ENCODE data around the gene PPP1CA. TPM values are rescaled to one million over a fixed set of nuclear protein-coding genes. Genes with fewer than 3 reads are reported as not detected.

Gene PPP1CA
- total RNA-seq, 1 donor from 2014 or later = 134 TPM

DNA sequence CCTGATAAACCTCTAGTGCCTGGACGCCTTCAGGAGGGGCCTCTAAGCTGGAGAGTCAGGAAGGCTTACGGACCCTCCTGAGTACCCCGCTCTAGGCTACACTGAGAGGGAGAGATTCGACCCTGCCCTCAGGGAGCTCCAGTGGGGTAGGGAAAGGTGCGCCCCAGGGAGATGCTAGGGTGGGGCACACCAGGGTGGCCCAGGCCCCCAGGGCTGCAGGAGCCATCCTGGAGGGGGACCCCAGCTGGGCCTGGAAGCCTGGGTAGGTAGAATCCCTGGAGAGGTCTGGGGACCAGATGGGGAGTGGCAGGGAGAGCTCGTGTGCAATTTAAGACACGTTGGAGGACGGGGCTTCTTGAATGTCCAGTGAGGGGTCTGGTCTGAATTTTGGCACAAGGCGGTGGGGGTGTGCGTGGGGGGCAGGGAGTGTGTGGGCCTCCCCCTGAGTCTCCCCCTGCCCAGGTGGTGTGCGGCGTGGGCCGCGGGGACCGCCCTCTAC, 18.5 kb upstream of the PPP1CA start:
- TF ChIP-seq, protein P1, sequence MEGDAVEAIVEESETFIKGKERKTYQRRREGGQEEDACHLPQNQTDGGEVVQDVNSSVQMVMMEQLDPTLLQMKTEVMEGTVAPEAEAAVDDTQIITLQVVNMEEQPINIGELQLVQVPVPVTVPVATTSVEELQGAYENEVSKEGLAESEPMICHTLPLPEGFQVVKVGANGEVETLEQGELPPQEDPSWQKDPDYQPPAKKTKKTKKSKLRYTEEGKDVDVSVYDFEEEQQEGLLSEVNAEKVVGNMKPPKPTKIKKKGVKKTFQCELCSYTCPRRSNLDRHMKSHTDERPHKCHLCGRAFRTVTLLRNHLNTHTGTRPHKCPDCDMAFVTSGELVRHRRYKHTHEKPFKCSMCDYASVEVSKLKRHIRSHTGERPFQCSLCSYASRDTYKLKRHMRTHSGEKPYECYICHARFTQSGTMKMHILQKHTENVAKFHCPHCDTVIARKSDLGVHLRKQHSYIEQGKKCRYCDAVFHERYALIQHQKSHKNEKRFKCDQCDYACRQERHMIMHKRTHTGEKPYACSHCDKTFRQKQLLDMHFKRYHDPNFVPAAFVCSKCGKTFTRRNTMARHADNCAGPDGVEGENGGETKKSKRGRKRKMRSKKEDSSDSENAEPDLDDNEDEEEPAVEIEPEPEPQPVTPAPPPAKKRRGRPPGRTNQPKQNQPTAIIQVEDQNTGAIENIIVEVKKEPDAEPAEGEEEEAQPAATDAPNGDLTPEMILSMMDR (IDR thresholded peaks at IDR 0.05) = no peak
- no peaks in the 10 kb centered on the region for H3K36me3 ChIP-seq
- ATAC-seq (no peak), DNase-seq (no peak)
- H3K27me3 ChIP-seq = no peaks in the 10 kb centered on the region
- H3K27ac ChIP-seq = peak overlapping the region; percentile 79
- intact Hi-C loops (cut with DNase I) = no loop called here
- peaks cover 35% of the 10 kb centered on the region for H3K4me1 ChIP-seq
- no peaks in the 10 kb centered on the region for H3K9me3 ChIP-seq
- H3K4me3 ChIP-seq = peak overlapping the region; percentile 54

DNA sequence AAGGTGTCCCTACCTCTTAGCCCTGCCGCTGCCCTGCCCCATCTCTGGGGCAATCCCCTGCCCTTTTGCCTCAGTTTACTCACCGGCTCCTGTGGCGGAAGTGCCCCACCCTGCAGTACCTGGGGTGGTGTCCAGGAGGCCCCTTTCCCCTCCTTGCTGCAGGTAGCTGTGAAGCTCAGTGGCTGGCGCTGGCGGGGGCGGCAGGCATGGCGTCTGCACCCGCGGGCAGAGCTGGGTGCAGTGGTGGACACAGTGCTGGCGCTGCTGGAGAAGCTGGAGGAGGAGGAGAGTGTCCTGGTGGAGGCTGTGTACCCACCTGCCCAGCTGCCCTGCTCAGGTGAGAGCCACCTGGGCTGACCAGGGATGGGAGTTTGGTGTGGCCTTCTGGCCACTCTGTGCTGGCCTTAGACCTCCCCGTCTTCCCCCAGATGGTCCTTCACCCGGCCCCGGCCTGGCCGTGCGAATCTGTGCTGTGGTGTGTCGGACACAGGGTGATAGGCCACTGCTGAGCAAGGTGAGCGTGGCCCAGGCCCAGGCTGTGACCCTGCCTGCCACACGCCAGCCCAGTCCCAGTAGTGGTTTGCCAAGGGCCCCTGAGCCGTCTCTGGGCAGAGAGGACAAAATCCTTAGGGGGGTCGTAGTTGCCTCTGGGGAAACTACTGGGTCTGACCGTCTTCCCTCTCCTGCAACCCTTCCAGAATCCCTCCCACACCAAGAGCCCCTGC, 17.8 kb upstream of the PPP1CA start:
- intact Hi-C loops (cut with DNase I) = no loop called here
- Histone ChIP-seq H3K36me3 (no peaks in the 10 kb centered on the region), H3K9me3 (no peaks in the 10 kb centered on the region), H3K27ac (peak overlapping the region; percentile 79), H3K4me1 (peaks cover 40% of the 10 kb centered on the region), H3K4me3 (no peak overlapping the region), H3K27me3 (no peaks in the 10 kb centered on the region)
- TF ChIP-seq, protein P1 (IDR thresholded peaks at IDR 0.05) = no peak
- ATAC-seq (no peak), DNase-seq (no peak)

DNA sequence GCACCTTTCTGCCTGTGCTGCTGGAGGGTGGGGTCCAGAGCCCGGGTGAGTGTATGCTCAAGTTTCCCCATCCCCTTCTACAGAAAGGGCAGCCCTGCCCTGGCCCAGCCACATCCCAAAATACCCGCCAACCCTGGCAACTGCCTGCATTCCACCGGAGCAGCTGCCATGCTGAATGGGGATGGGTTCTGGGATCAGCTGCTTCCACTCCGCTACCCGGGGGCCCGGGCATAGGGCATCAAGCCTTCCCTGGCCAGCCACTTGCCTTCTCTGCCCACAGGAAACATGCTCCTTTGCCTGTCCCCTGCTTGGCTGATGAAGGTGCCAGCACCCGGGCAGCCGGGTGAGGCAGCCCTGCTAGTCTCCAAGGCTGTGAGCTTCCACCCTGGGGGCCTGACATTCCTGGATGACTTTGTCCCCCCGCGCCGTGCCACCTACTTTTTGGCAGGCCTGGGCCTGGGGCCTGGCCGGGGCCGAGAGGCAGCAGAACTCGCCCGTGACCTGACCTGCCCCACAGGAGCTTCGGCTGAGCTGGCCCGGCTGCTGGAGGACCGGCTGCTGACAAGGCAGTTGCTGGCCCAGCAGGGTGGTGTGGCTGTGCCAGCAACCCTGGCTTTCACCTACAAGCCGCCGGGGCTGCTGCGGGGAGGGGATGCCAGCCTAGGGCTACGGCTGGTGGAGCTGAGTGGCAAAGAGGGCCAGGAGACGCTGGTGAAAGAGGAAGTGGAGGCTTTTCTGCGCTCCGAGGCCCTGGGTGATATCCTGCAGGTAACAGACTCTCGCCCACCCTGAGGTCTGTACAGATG, 17.0 kb upstream of the PPP1CA start:
- H3K4me1 ChIP-seq = peaks cover 40% of the 10 kb centered on the region
- no peaks in the 10 kb centered on the region for H3K36me3 ChIP-seq
- TF ChIP-seq, protein P1 (IDR thresholded peaks at IDR 0.05) = no peak
- H3K27me3 ChIP-seq = no peaks in the 10 kb centered on the region
- H3K9me3 ChIP-seq = no peaks in the 10 kb centered on the region
- intact Hi-C loops (cut with DNase I) = no loop called here
- DNase-seq (no peak), ATAC-seq (no peak)
- H3K4me3 ChIP-seq = no peak overlapping the region
- H3K27ac ChIP-seq = no peak overlapping the region

DNA sequence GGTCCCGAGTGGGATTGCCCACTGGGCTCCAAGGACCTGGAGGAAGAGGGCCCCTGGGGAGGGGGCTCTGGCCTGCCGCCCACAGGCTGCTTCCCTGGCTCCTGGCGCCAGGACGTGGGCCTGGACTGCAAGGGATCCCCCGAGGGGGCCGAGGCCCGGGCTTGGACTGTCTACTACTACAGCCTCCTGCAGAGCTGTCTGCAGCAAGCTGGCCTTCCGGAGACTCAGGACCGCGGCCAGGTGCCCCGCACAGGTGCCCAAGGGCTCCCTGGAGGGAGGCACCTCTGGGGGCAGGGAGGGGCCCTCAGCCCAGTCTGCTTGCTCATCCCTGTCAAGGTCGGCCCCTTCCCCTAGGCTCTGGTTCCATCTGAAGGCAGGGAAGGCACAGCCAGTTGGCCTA, 15.8 kb upstream of the PPP1CA start:
- Histone ChIP-seq H3K27ac (no peak overlapping the region), H3K9me3 (no peaks in the 10 kb centered on the region), H3K4me1 (peaks cover 40% of the 10 kb centered on the region), H3K27me3 (no peaks in the 10 kb centered on the region), H3K36me3 (no peaks in the 10 kb centered on the region), H3K4me3 (no peak overlapping the region)
- TF ChIP-seq, protein P1 (IDR thresholded peaks at IDR 0.05) = no peak
- DNase-seq (no peak), ATAC-seq (no peak)
- intact Hi-C loops (cut with DNase I) = no loop called here

DNA sequence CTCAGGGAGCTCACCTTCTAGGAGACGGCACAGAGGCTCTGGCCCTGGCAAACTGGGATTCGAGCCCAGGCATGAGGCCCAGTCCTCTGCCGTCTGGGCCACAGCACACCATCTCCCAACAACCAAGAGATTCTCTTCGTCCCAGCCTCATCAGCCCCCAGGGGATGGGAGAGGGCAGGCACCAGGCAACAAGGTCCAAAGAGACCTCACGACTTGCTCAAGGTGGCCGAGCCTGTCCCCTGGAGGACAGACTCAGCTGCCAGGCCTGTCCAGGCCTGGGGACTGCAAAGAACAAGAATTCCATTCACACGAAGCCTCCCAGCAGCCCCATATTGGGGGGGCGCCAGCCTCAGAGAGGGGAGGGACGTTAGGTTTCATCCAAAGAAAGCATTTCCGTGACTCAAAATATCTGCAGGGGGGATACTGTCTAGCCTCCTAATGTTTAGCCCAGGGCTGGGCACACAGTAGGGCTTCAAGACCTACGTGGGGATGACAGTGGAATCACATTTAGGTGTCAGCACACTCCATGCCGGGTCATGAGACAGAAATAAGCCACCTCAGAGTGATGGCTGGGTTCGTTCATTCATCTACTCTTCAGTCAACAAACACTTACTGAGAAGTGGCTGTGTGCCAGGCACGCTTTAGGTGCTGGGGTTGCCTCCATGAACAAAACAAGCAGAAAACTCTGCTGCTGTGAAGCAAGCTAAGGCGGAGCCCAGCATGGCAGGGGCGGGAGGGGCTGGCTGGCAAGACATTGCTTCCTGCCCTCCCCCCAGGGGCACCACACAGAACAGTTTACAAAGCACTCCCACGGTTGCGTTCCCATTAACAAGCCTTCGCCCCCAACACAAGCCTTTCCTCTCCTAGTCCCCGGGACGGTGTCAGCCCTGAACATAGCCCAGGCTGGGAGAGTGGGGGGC, 15.0 kb upstream of the PPP1CA start:
- Histone ChIP-seq H3K4me1 (peaks cover 40% of the 10 kb centered on the region), H3K9me3 (no peaks in the 10 kb centered on the region), H3K27me3 (no peaks in the 10 kb centered on the region), H3K27ac (no peak overlapping the region), H3K36me3 (no peaks in the 10 kb centered on the region), H3K4me3 (no peak overlapping the region)
- TF ChIP-seq, protein P1 (IDR thresholded peaks at IDR 0.05) = no peak
- DNase-seq = peak; percentile 78
- intact Hi-C loops (cut with DNase I) = no loop called here
- no peak for ATAC-seq
